HEK293 (cell line): ENCODE results near the gene CHIA.

Source experiments
- CTCF ChIP-seq: fragments of 450-650 bp; formaldehyde crosslinking; IDR thresholded peaks from 2 replicates; pipeline ENCODE4 v1.5.1; 2016; ENCODE audit warnings: missing biosample characterization, missing genetic modification characterization
- FEZF1 ChIP-seq: fragments of 450-650 bp; formaldehyde crosslinking; IDR thresholded peaks from 2 replicates; pipeline ENCODE4 v1.5.1; 2016; ENCODE audit warnings: missing biosample characterization, missing genetic modification characterization
- HIC1 ChIP-seq: fragments of 450-650 bp; formaldehyde crosslinking; IDR thresholded peaks from 2 replicates; pipeline ENCODE4 v1.5.1; 2016; ENCODE audit warnings: missing biosample characterization, missing genetic modification characterization
- YY1 ChIP-seq: fragments of 450-650 bp; formaldehyde crosslinking; IDR thresholded peaks from 2 replicates; pipeline ENCODE4 v1.5.1; 2018; ENCODE audit warnings: missing biosample characterization, missing genetic modification characterization
- ZBTB8A ChIP-seq: fragments of 450-650 bp; formaldehyde crosslinking; IDR thresholded peaks from 2 replicates; pipeline ENCODE4 v1.5.1; 2016; ENCODE audit warnings: missing biosample characterization, missing genetic modification characterization
- ZNF138 ChIP-seq: fragments of 450-650 bp; formaldehyde crosslinking; IDR thresholded peaks from 2 replicates; pipeline ENCODE4 v1.5.1; 2016; ENCODE audit warnings: missing biosample characterization, missing genetic modification characterization, borderline replicate concordance
- ZNF24 ChIP-seq: fragments of 450-650 bp; formaldehyde crosslinking; IDR thresholded peaks from 2 replicates; pipeline ENCODE4 v1.5.1; 2016; ENCODE audit warnings: missing biosample characterization, missing genetic modification characterization
- ZNF354C ChIP-seq: fragments of 450-650 bp; formaldehyde crosslinking; IDR thresholded peaks from 2 replicates; pipeline ENCODE4 v1.5.1; 2016; ENCODE audit warnings: missing biosample characterization, missing genetic modification characterization, low read depth, borderline replicate concordance
- ZNF404 ChIP-seq: fragments of 450-650 bp; formaldehyde crosslinking; IDR thresholded peaks from 2 replicates; pipeline ENCODE4 v1.5.1; 2017; ENCODE audit warnings: missing biosample characterization, missing genetic modification characterization
- ZNF549 ChIP-seq: fragments of 450-650 bp; IDR thresholded peaks from 2 replicates; pipeline ENCODE4 v1.5.1; 2018; ENCODE audit warnings: missing biosample characterization, missing genetic modification characterization, mild to moderate bottlenecking, inconsistent platforms, moderate library complexity
- TF ChIP-seq, protein P1 (sequence below): fragments of 450-650 bp; formaldehyde crosslinking; IDR thresholded peaks from 2 replicates; pipeline ENCODE4 v1.5.1; 2016; ENCODE audit warnings: missing biosample characterization, missing genetic modification characterization, borderline replicate concordance
- TF ChIP-seq, protein P2 (sequence below): fragments of 450-650 bp; formaldehyde crosslinking; IDR thresholded peaks from 2 replicates; pipeline ENCODE4 v1.5.1; 2017; ENCODE audit warnings: missing biosample characterization, missing genetic modification characterization

DNA sequence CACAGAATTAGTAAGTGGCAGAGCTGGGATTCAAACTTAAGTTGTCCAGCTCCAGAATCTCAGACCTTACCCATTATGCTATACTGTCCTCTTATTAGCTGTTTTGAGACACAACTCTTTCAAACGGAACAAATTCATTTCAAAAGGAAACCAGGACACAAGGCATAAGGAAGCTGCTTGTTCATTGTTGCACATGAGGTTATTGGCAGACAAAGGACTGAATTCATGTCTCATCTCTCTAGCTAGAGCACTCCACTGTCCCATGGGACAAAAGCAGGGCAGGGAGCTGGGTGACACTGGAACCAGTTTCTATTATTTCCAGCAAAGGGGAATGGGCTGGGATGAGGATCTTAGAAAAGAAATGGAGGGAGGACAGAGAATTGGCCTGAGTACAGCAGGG, 36.8 kb upstream of the CHIA start:
- no peak for TF ChIP-seq ZNF138 (tag by site-specific recombination)
- TF ChIP-seq FEZF1 (tag by site-specific recombination): no peak
- TF ChIP-seq ZBTB8A: no peak
- no peak for TF ChIP-seq ZNF24 (tag by site-specific recombination)
- no peak for TF ChIP-seq CTCF (tag by site-specific recombination)
- TF ChIP-seq, protein P1, sequence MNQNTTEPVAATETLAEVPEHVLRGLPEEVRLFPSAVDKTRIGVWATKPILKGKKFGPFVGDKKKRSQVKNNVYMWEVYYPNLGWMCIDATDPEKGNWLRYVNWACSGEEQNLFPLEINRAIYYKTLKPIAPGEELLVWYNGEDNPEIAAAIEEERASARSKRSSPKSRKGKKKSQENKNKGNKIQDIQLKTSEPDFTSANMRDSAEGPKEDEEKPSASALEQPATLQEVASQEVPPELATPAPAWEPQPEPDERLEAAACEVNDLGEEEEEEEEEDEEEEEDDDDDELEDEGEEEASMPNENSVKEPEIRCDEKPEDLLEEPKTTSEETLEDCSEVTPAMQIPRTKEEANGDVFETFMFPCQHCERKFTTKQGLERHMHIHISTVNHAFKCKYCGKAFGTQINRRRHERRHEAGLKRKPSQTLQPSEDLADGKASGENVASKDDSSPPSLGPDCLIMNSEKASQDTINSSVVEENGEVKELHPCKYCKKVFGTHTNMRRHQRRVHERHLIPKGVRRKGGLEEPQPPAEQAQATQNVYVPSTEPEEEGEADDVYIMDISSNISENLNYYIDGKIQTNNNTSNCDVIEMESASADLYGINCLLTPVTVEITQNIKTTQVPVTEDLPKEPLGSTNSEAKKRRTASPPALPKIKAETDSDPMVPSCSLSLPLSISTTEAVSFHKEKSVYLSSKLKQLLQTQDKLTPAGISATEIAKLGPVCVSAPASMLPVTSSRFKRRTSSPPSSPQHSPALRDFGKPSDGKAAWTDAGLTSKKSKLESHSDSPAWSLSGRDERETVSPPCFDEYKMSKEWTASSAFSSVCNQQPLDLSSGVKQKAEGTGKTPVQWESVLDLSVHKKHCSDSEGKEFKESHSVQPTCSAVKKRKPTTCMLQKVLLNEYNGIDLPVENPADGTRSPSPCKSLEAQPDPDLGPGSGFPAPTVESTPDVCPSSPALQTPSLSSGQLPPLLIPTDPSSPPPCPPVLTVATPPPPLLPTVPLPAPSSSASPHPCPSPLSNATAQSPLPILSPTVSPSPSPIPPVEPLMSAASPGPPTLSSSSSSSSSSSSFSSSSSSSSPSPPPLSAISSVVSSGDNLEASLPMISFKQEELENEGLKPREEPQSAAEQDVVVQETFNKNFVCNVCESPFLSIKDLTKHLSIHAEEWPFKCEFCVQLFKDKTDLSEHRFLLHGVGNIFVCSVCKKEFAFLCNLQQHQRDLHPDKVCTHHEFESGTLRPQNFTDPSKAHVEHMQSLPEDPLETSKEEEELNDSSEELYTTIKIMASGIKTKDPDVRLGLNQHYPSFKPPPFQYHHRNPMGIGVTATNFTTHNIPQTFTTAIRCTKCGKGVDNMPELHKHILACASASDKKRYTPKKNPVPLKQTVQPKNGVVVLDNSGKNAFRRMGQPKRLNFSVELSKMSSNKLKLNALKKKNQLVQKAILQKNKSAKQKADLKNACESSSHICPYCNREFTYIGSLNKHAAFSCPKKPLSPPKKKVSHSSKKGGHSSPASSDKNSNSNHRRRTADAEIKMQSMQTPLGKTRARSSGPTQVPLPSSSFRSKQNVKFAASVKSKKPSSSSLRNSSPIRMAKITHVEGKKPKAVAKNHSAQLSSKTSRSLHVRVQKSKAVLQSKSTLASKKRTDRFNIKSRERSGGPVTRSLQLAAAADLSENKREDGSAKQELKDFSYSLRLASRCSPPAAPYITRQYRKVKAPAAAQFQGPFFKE (tag by site-specific recombination): no peak
- no peak for TF ChIP-seq HIC1 (tag by site-specific recombination)
- TF ChIP-seq ZNF404 (tag by site-specific recombination): no peak
- TF ChIP-seq YY1: no peak
- TF ChIP-seq ZNF354C: no peak
- TF ChIP-seq ZNF549 (tag by site-specific recombination): no peak
- TF ChIP-seq, protein P2, sequence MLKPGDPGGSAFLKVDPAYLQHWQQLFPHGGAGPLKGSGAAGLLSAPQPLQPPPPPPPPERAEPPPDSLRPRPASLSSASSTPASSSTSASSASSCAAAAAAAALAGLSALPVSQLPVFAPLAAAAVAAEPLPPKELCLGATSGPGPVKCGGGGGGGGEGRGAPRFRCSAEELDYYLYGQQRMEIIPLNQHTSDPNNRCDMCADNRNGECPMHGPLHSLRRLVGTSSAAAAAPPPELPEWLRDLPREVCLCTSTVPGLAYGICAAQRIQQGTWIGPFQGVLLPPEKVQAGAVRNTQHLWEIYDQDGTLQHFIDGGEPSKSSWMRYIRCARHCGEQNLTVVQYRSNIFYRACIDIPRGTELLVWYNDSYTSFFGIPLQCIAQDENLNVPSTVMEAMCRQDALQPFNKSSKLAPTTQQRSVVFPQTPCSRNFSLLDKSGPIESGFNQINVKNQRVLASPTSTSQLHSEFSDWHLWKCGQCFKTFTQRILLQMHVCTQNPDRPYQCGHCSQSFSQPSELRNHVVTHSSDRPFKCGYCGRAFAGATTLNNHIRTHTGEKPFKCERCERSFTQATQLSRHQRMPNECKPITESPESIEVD: no peak
